ENCODE data around the gene PGAP6.
A peak's percentile ranks its signal among the peaks of the same experiment; 100 is the strongest.
"Not testable (repeated sequence)": the region's sequence is repeated elsewhere in the genome, so short reads cannot be mapped to it uniquely, and the experiment has no call there.

The PGAP6 gene

DNA sequence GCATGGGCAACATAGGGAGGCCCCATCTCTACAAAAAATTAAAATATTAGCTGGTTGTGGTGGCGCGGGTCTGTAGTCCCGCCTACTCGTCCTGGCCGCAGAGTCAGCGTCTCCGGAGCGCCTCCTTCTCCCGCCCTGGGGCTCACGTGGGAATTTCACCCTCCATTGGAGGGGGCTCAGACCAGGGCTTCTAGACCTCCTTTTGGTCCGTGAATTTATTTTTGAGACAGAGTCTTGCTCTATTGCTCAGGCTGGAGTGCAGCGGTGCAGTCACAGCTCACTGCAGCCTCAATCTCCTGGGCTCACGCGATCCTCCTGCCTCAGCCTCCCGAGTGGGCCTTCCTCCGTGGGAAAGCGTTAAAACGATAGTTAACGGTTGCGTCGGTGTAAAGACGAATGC lies 14.8 kb upstream of the PGAP6 start:
- peak overlapping the region in 1 of 2 donors; percentile 87 for H3K27ac Mint-ChIP-seq
- no peaks in the 10 kb centered on the region for H3K27me3 Mint-ChIP-seq
- peaks cover 38% of the 10 kb centered on the region for H3K36me3 Mint-ChIP-seq (ENCODE audit: insufficient read depth)
- H3K4me3 Mint-ChIP-seq = peak overlapping the region; percentile 78 to 79
- peaks cover 11 to 33% of the 10 kb centered on the region in 2 donors for H3K4me1 Mint-ChIP-seq (ENCODE audit: low read depth in 2 of 2)
- H3K9me3 Mint-ChIP-seq = no peaks in the 10 kb centered on the region
- DNase-seq = no peak
- ATAC-seq (replicated peaks) = no peak

DNA sequence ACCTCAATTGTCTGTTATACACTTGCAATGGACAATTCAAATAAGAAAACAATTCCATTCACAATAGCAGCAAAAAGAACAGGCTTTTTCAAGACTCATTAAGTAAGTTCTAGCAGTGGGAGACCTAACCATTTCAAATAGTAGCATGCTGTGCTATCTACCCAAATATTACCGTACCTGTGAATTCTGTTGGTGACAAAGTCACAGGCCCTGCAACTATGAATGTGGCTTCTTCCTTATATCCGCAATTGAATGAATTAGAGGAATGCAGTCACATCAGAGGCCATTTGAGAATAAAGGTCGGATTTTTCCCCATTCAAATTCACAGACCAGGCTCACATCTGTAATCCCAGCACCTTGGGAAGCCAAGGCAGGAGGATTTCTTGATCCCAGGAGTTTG lies 14.4 kb upstream of the PGAP6 start:
- DNase-seq (no peak), ATAC-seq (replicated peaks) (no peak)
- no peaks in the 10 kb centered on the region for H3K9me3 Mint-ChIP-seq
- peak overlapping the region in 1 of 2 donors; percentile 87 for H3K27ac Mint-ChIP-seq
- H3K36me3 Mint-ChIP-seq (ENCODE audit: insufficient read depth) = peaks cover 36% of the 10 kb centered on the region
- peak overlapping the region; percentile 78 to 79 for H3K4me3 Mint-ChIP-seq
- H3K27me3 Mint-ChIP-seq = no peaks in the 10 kb centered on the region
- H3K4me1 Mint-ChIP-seq (ENCODE audit: low read depth in 2 of 2) = peaks cover 11 to 33% of the 10 kb centered on the region in 2 donors

DNA sequence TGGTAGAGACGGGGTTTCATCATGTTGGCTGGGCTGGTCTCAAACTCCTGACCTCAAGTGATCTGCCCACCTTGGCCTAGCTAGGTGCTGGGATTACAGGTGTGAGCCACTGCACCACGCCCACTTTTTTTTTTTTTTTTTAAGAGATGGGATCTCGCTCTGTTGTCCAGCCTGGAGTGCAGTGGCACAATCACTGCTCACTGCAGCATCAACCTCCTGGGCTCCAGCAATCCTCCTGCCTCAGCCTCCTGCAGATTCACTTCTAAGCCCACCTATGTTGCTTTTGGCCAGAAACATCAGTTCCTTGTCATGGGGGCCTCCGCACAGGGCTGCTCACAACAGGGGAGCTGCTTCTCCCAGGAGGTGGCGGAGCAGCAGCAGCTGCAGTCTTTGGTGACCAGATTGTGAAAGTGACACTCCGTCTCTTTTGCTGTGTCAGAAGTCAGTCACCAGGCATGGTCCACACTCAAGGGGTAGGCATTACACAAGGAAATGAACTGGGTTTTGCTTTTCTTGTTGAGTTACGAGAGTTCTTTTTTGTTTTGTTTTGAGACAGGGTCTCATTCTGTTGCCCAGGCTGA lies 10.8 kb upstream of the PGAP6 start:
- ATAC-seq (replicated peaks) (peak; percentile 53), DNase-seq (peak in 1 of 3 experiments; percentile 38)
- Mint-ChIP-seq H3K4me1 (ENCODE audit: low read depth in 2 of 2) (peaks cover 6 to 15% of the 10 kb centered on the region in 2 donors), H3K36me3 (ENCODE audit: insufficient read depth) (peaks cover 16% of the 10 kb centered on the region), H3K27me3 (no peaks in the 10 kb centered on the region), H3K27ac (peak overlapping the region; percentile 71 to 77), H3K4me3 (peak overlapping the region; percentile 40 to 57), H3K9me3 (no peaks in the 10 kb centered on the region)

DNA sequence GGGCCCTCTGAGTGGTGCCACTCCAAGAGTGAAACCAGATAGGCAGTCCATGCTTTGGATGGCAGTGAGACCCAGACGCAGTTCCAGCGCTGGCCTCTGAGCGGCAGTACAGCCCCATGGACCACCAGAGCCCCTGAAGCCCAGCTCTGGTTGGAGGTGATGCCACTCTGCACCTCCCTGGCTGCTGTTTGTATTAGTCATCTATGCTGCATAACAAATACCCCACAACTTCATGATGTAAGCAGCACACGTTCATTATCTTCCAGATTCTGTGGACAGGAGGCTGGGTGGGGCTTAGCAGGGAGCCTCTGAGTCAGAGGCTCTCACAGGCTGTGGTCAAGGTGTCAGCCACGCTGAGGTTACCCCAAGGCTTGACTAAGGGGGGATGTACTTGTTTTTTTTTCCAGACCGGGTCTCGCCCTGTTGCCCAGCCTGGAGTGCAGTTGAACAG lies 10.1 kb upstream of the PGAP6 start:
- H3K9me3 Mint-ChIP-seq = no peaks in the 10 kb centered on the region
- peak; percentile 94 for ATAC-seq (replicated peaks)
- peak; percentile 70 to 76 (median 73) for DNase-seq
- H3K4me1 Mint-ChIP-seq (ENCODE audit: low read depth in 2 of 2) = peaks cover 6 to 15% of the 10 kb centered on the region in 2 donors
- peak overlapping the region; percentile 71 to 77 for H3K27ac Mint-ChIP-seq
- H3K27me3 Mint-ChIP-seq = no peaks in the 10 kb centered on the region
- H3K36me3 Mint-ChIP-seq (ENCODE audit: insufficient read depth) = peaks cover 15% of the 10 kb centered on the region
- H3K4me3 Mint-ChIP-seq = peak overlapping the region; percentile 40 to 57

DNA sequence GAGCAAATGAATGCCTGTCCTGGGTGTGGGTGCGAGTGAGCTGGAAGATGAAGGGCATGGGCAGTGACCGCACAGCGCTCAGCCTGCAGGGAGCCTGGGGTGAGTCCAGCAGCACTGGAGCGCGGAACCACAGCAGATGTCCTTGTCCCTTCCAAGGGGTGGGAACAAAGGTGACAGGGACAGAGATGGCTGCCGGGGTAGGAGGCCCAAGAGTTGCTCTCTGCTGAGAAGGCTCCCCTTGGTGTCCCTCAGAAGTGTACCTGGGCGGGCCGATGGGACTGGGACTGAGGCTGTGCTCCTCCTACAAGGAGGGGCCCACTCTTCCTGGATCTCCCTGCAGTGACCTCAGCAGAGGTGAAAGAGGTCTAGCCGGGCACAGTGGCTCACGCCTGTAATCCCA lies 7.6 kb upstream of the PGAP6 start:
- DNase-seq (no peak), ATAC-seq (replicated peaks) (no peak)
- Mint-ChIP-seq H3K9me3 (no peaks in the 10 kb centered on the region), H3K27me3 (no peaks in the 10 kb centered on the region), H3K27ac (no peak overlapping the region), H3K4me1 (ENCODE audit: low read depth in 2 of 2) (peaks cover 6 to 15% of the 10 kb centered on the region in 2 donors), H3K4me3 (no peak overlapping the region), H3K36me3 (ENCODE audit: insufficient read depth) (peaks cover 7% of the 10 kb centered on the region)

DNA sequence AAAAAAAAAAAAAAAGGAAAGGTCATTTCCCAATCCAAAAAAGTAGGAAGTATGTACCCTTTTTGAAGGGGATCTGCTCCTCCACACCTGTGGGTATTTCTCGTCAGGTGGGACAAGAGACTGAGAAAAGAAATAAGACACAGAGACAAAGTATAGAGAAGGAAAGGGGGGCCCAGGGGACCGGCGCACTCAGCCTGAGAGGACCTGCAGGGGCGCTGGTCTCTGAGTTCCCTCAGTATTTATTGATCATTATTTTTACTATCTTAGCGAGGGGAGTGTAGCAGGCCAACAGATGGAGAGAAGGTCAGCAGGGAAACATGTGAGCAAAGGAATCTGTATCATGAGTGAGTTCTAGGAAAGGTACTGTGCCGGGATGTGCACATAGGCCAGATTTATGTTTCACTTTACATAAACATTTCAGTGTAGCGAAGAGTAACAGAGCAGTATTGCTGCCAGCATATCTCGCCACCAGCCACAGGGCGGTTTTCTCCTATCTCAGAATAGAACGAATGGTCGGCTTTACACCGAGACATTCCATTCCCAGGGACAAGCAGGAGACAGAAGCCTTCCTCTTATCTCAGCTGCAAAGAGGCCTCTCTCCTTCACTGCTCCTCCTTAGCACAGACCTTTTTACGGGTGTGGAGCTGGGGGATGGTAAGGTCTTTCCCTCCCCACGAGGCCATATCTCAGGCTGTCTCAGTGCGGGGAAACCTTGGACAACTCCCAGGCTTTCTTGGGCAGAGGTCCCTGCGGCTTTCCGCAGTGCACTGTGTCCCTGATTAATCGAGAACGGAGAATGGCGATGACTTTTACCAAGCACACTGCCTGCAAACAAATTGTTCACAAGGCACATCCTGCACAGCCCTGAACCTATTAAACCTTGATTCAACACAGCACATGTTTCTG lies 6.2 kb upstream of the PGAP6 start:
- not testable (repeated sequence) for ATAC-seq (replicated peaks); DNase-seq; H3K4me3 Mint-ChIP-seq

DNA sequence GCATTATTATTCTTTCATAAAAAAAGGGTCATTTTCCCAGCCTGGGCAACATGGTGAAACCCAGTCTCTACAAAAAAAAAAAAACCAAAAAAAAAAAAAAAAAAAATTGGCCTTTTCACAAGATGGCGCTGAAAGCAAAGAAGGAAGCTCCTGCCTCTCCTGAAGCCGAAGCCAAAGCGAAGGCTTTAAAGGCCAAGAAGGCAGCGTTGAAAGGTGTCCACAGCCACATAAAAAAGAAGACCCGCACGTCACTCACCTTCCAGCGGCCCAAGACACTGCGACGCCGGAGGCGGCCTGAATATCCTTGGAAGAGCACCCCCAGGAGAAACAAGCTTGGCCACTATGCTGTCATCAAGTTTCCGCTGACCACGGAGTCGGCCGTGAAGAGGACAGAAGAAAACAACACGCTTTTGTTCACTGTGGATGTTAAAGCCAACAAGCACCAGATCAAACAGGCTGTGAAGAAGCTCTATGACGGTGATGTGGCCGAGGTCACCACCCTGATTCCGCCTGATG lies 4.9 kb upstream of the PGAP6 start:
- Mint-ChIP-seq H3K4me3 (no peak overlapping the region), H3K27me3 (no peaks in the 10 kb centered on the region), H3K9me3 (no peaks in the 10 kb centered on the region), H3K36me3 (ENCODE audit: insufficient read depth) (peaks cover 6% of the 10 kb centered on the region), H3K27ac (no peak overlapping the region), H3K4me1 (ENCODE audit: low read depth in 2 of 2) (peaks cover 10 to 13% of the 10 kb centered on the region in 2 donors)
- no peak for DNase-seq
- no peak for ATAC-seq (replicated peaks)

More for the DNA sequence above, 6.2 kb upstream of the PGAP6 start:
- H3K27me3 Mint-ChIP-seq, H3K27ac Mint-ChIP-seq, H3K9me3 Mint-ChIP-seq: not testable (repeated sequence)
- Mint-ChIP-seq H3K36me3 (ENCODE audit: insufficient read depth) (peaks cover 10% of the 10 kb centered on the region), H3K4me1 (ENCODE audit: low read depth in 2 of 2) (peaks cover 13 to 20% of the 10 kb centered on the region in 2 donors)

- Mint-ChIP-seq H3K4me3 (peak overlapping the region; percentile 75 to 76), H3K4me1 (ENCODE audit: low read depth in 2 of 2) (peaks cover 20% of the 10 kb centered on the region in 2 donors), H3K9me3 (no peaks in the 10 kb centered on the region), H3K27ac (peak overlapping the region; percentile 3 to 35), H3K36me3 (ENCODE audit: insufficient read depth) (peaks cover 6% of the 10 kb centered on the region), H3K27me3 (no peaks in the 10 kb centered on the region)
- ATAC-seq (replicated peaks) (peak; percentile 45), DNase-seq (no peak)
Measured at GRCh38 chr16:383326-384051, 1.7 kb upstream of the PGAP6 start.

DNA sequence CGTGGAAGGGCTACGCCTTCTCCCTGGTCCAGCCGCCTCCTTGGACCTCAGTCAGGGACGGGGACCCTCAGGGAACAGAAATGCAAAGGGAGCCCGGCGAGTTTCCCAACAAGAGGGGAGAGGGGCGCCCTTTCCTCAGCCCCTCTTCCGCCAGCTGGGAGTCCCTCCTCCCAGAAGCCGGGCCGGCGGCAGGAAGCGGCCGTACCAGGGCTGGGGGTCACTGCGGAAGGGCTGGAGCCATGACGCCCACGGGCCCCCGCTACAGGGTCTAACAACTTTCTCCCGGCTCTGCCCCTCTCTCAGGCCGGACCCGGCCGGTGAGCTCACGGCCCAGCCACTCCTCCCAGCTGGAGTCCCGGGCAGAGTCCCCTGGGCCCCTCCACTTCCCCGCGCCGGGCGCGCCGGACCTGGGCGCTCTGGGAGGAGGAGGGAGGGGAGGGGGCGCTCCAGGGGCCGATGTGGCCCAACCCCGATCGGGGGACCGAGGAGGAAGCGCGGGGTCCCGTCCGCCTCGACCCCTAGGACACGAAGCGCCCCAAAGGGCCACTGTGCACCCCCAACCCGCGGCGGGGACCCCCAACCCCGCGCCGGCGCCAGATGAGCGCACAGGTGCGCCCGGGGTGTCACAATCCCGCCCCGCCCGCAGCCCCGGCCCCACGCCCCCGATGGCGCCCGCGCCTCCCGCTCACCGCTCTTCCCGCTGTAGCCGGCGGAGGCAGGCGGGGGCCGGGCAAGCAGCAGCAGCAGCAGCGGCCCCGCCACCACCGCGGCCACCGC lies 578 bp downstream of the PGAP6 start:
- peaks cover 19 to 20% of the 10 kb centered on the region in 2 donors for H3K4me1 Mint-ChIP-seq (ENCODE audit: low read depth in 2 of 2)
- H3K4me3 Mint-ChIP-seq = peak overlapping the region; percentile 62 to 70
- H3K36me3 Mint-ChIP-seq (ENCODE audit: insufficient read depth) = peaks cover 8% of the 10 kb centered on the region
- H3K27me3 Mint-ChIP-seq = no peaks in the 10 kb centered on the region
- peak; percentile 50 for ATAC-seq (replicated peaks)
- no peaks in the 10 kb centered on the region for H3K9me3 Mint-ChIP-seq
- H3K27ac Mint-ChIP-seq = no peak overlapping the region
- peak in 1 of 3 experiments; percentile 24 for DNase-seq

- H3K27me3 Mint-ChIP-seq = no peaks in the 10 kb centered on the region
- H3K4me3 Mint-ChIP-seq = peak overlapping the region; percentile 62 to 70
- ATAC-seq (replicated peaks) = no peak
- DNase-seq = no peak
- peak overlapping the region in 1 of 2 donors; percentile 12 for H3K27ac Mint-ChIP-seq
- H3K9me3 Mint-ChIP-seq = no peaks in the 10 kb centered on the region
- peaks cover 8% of the 10 kb centered on the region for H3K36me3 Mint-ChIP-seq (ENCODE audit: insufficient read depth)
- H3K4me1 Mint-ChIP-seq (ENCODE audit: low read depth in 2 of 2) = peaks cover 19 to 20% of the 10 kb centered on the region in 2 donors
Measured at GRCh38 chr16:380762-381011, 1.1 kb downstream of the PGAP6 start.

- peaks cover 8% of the 10 kb centered on the region for H3K36me3 Mint-ChIP-seq (ENCODE audit: insufficient read depth)
- H3K27me3 Mint-ChIP-seq = no peaks in the 10 kb centered on the region
- H3K9me3 Mint-ChIP-seq = no peaks in the 10 kb centered on the region
- peak overlapping the region; percentile 62 to 70 for H3K4me3 Mint-ChIP-seq
- ATAC-seq (replicated peaks) = no peak
- no peak for DNase-seq
- peaks cover 19 to 20% of the 10 kb centered on the region in 2 donors for H3K4me1 Mint-ChIP-seq (ENCODE audit: low read depth in 2 of 2)
- H3K27ac Mint-ChIP-seq = peak overlapping the region; percentile 12 to 83
Measured at GRCh38 chr16:379961-380761, 1.6 kb downstream of the PGAP6 start.
